Large intestine (tissue), 3 donors: Measurements from ENCODE around the gene UQCC2. TPM values are rescaled to one million over a fixed set of nuclear protein-coding genes. Genes with fewer than 3 reads are reported as not detected.

Experiments
- DNase-seq, 2 donors: peaks; one replicate each; pipeline versions ENCODE4 v3.0.0 to v3.0.0-alpha.2; 2013
- H3K27ac ChIP-seq: one replicate; pipeline ENCODE4 v1.5.1; 2013; ENCODE audit warnings: low read length
- H3K27me3 ChIP-seq: 2 replicates; pipeline ENCODE4 v1.6.1; 2013; ENCODE audit warnings: low read length; ENCODE audit not compliant: control insufficient read depth, insufficient read depth
- H3K36me3 ChIP-seq: 2 replicates; pipeline ENCODE4 v1.6.1; 2013; ENCODE audit warnings: low read length; ENCODE audit not compliant: control insufficient read depth, insufficient read depth
- H3K4me1 ChIP-seq: one replicate; pipeline ENCODE4 v1.6.1; 2013; ENCODE audit warnings: low read length; ENCODE audit not compliant: control insufficient read depth, insufficient read depth
- H3K4me3 ChIP-seq: one replicate; pipeline ENCODE4 v1.5.1; 2013; ENCODE audit warnings: low read length
- H3K9me3 ChIP-seq: one replicate; pipeline ENCODE4 v1.6.1; 2013; ENCODE audit warnings: mild to moderate bottlenecking, low read depth, low read length, moderate library complexity; ENCODE audit not compliant: control insufficient read depth
- WGBS: methylation state at CpG from one replicate; pipeline ENCODE4 v1.1.5; 2013; ENCODE audit warnings: low lambda C conversion rate; ENCODE audit not compliant: insufficient coverage; 5-methylcytosine and 5-hydroxymethylcytosine counted together
- polyA plus RNA-seq: library from polyadenylated mRNA; unstranded; fragments of 120-200 nt; gene quantifications from one replicate; pipeline ENCODE4 v1.2.1, GENCODE V29; 2013

UQCC2 gene
- polyA plus RNA-seq, 1 donor: 61.0 TPM

GRCh38 chr6:33733709-33734007 is 22.2 kb upstream of the UQCC2 start:
- WGBS: no CpG with 5 or more reads among the region's 8 CpGs

GRCh38 chr6:33732817-33733708 is 21.6 kb upstream of the UQCC2 start:
- H3K36me3 ChIP-seq: no peaks in the 10 kb centered on the region
- WGBS: no CpG with 5 or more reads among the region's 13 CpGs
- H3K9me3 ChIP-seq: no peaks in the 10 kb centered on the region

More at GRCh38 chr6:33733709-33734007, 22.2 kb upstream of the UQCC2 start:
- Histone ChIP-seq H3K9me3 (no peaks in the 10 kb centered on the region), H3K36me3 (no peaks in the 10 kb centered on the region), H3K27ac (no peak overlapping the region), H3K27me3 (no peaks in the 10 kb centered on the region), H3K4me1 (no peaks in the 10 kb centered on the region), H3K4me3 (no peak overlapping the region)
- DNase-seq: no peak

DNA sequence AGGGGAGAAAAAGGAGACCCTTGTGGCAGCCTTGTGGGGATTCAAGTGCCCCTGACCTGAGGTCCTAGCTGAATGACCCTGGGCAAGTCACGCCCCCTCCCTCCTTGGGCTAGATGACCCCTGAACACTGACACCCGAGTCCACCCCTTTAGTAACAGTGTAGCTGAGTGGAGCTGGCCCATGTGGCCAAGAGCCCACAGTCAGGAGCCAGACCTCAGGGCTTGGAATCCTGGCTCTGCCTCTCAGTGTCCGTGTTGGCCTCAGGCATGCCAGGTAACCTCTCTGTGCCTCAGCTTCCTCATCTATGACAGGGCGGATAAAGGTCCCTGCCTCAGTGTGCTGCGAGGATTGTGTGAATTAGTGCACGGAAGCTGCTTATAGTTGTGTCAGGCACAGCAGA is 20.9 kb upstream of the UQCC2 start:
- H3K9me3 ChIP-seq: no peaks in the 10 kb centered on the region
- H3K27me3 ChIP-seq: no peaks in the 10 kb centered on the region
- WGBS: no CpG with 5 or more reads among the region's 6 CpGs
- no peak overlapping the region for H3K4me3 ChIP-seq
- no peaks in the 10 kb centered on the region for H3K4me1 ChIP-seq
- H3K36me3 ChIP-seq: no peaks in the 10 kb centered on the region
- no peak overlapping the region for H3K27ac ChIP-seq
- DNase-seq: no peak

More at GRCh38 chr6:33732817-33733708, 21.6 kb upstream of the UQCC2 start:
- Histone ChIP-seq H3K4me1 (no peaks in the 10 kb centered on the region), H3K4me3 (no peak overlapping the region), H3K27me3 (no peaks in the 10 kb centered on the region), H3K27ac (no peak overlapping the region)
- no peak for DNase-seq

- Histone ChIP-seq H3K9me3 (no peaks in the 10 kb centered on the region), H3K4me3 (no peak overlapping the region), H3K27ac (no peak overlapping the region), H3K36me3 (no peaks in the 10 kb centered on the region), H3K4me1 (no peaks in the 10 kb centered on the region), H3K27me3 (no peaks in the 10 kb centered on the region)
- no peak for DNase-seq
- no CpG with 5 or more reads among the region's 9 CpGs for WGBS
Observed at GRCh38 chr6:33731751-33732282, 20.3 kb upstream of the UQCC2 start.

DNA sequence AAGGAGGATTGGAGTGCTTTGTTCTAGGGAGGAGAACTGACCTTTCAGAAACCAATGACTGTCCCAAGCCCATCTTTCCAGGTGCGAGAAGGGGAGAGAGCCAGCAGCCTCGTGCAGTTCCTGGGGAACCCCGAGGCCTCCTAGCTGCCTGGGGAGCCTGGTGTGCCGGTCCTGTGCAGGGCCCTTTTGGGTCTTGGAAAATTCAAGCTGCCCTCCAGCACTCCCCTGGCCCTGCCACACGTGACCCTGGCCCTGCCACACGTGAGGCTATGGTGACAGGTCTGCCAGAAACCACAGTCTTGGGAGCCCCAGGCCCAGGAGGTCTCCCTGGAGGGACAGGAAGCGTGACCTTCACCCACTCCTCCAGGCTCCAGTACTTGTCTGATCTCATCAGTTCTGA is 19.5 kb upstream of the UQCC2 start:
- no peak for DNase-seq
- Histone ChIP-seq H3K27ac (no peak overlapping the region), H3K27me3 (no peaks in the 10 kb centered on the region), H3K4me3 (no peak overlapping the region), H3K36me3 (no peaks in the 10 kb centered on the region), H3K4me1 (no peaks in the 10 kb centered on the region), H3K9me3 (no peaks in the 10 kb centered on the region)
- WGBS: no CpG with 5 or more reads among the region's 7 CpGs

GRCh38 chr6:33730611-33731010 is 19.1 kb upstream of the UQCC2 start:
- no CpG with 5 or more reads among the region's 10 CpGs for WGBS
- DNase-seq: no peak
- Histone ChIP-seq H3K27ac (no peak overlapping the region), H3K9me3 (no peaks in the 10 kb centered on the region), H3K27me3 (no peaks in the 10 kb centered on the region), H3K4me1 (no peaks in the 10 kb centered on the region), H3K36me3 (no peaks in the 10 kb centered on the region), H3K4me3 (no peak overlapping the region)

- Histone ChIP-seq H3K4me3 (no peak overlapping the region), H3K36me3 (no peaks in the 10 kb centered on the region), H3K27me3 (peaks cover under 1% of the 10 kb centered on the region), H3K27ac (no peak overlapping the region), H3K9me3 (no peaks in the 10 kb centered on the region), H3K4me1 (no peaks in the 10 kb centered on the region)
- no CpG with 5 or more reads among the region's 6 CpGs for WGBS
- no peak for DNase-seq
Observed at GRCh38 chr6:33729059-33729458, 17.6 kb upstream of the UQCC2 start.

GRCh38 chr6:33728438-33728837 is 16.9 kb upstream of the UQCC2 start:
- 100% methylated on average over 1 of the region's 11 CpGs for WGBS
- H3K36me3 ChIP-seq: no peaks in the 10 kb centered on the region
- no peak overlapping the region for H3K27ac ChIP-seq
- no peak for DNase-seq
- no peaks in the 10 kb centered on the region for H3K9me3 ChIP-seq
- H3K4me3 ChIP-seq: no peak overlapping the region
- no peaks in the 10 kb centered on the region for H3K4me1 ChIP-seq
- peaks cover 6% of the 10 kb centered on the region for H3K27me3 ChIP-seq

GRCh38 chr6:33727932-33728331 is 16.4 kb upstream of the UQCC2 start:
- Histone ChIP-seq H3K27me3 (peaks cover 7% of the 10 kb centered on the region), H3K4me1 (no peaks in the 10 kb centered on the region), H3K4me3 (no peak overlapping the region), H3K9me3 (no peaks in the 10 kb centered on the region), H3K36me3 (no peaks in the 10 kb centered on the region), H3K27ac (no peak overlapping the region)
- DNase-seq: no peak
- WGBS: no CpG with 5 or more reads among the region's 11 CpGs

GRCh38 chr6:33727126-33727525 is 15.6 kb upstream of the UQCC2 start:
- Histone ChIP-seq H3K4me1 (no peaks in the 10 kb centered on the region), H3K9me3 (no peaks in the 10 kb centered on the region), H3K36me3 (no peaks in the 10 kb centered on the region), H3K27ac (no peak overlapping the region), H3K27me3 (peaks cover 13% of the 10 kb centered on the region), H3K4me3 (no peak overlapping the region)
- WGBS: no CpG with 5 or more reads among the region's 7 CpGs
- no peak for DNase-seq

GRCh38 chr6:33726696-33727095 is 15.2 kb upstream of the UQCC2 start:
- Histone ChIP-seq H3K9me3 (no peaks in the 10 kb centered on the region), H3K27ac (no peak overlapping the region), H3K4me3 (no peak overlapping the region), H3K27me3 (peaks cover 15% of the 10 kb centered on the region), H3K36me3 (no peaks in the 10 kb centered on the region), H3K4me1 (no peaks in the 10 kb centered on the region)
- DNase-seq: no peak
- WGBS: no CpG with 5 or more reads among the region's 15 CpGs
